B cell (primary cell): ENCODE measurements around the gene ROPN1. TPM values are rescaled to one million over a fixed set of nuclear protein-coding genes. Genes with fewer than 3 reads are reported as not detected.
"Not testable (repeated sequence)": the region's sequence is repeated elsewhere in the genome, so short reads cannot be mapped to it uniquely, and the experiment has no call there.

Experiments used
- ATAC-seq: fragments of 200-7000 bp; cut with Tn5 transposase; one replicate; pipeline ENCODE4 v1.10.0; 2021; ENCODE audit warnings: low read depth, mild to moderate bottlenecking, moderate number of reproducible peaks, moderate library complexity
- CTCF ChIA-PET: fragments of 350-600 bp; sonication (Branson Sonifier 250); formaldehyde crosslinking; loops from one replicate; lab custom pipeline; 2021; ENCODE audit warnings: antibody characterized with exemption, inconsistent platforms; lab: Charles Lee
- POLR2A ChIA-PET: fragments of 350-600 bp; sonication (Branson Sonifier 250); formaldehyde crosslinking; loops from one replicate; lab custom pipeline; 2021; ENCODE audit warnings: antibody characterized with exemption; lab: Charles Lee
- DNase-seq: peaks from one replicate; pipeline ENCODE4 v3.0.0; 2013
- H2AFZ ChIP-seq: 2 replicates; pipeline ENCODE4 v1.6.1; 2012; ENCODE audit warnings: mild to moderate bottlenecking, low read depth, low read length; ENCODE audit not compliant: insufficient read depth, poor library complexity, severe bottlenecking
- H3K27ac ChIP-seq, 2 donors: 1 replicate in 1 of 2; 2 replicates in 1 of 2; pipeline ENCODE4 v1.5.1; 2012 to 2013; ENCODE audit warnings: low read length in 2 of 2, mild to moderate bottlenecking in 2 of 2, moderate library complexity in 1 of 2
- H3K27me3 ChIP-seq, 4 experiments: fragments of 200-600 bp in 1 of 4; sonication (generic) in 1 of 4; replicated peaks in 1 of 4; 1 replicate in 2 of 4; 2 replicates in 2 of 4; pipeline versions ENCODE4 v1.6.1 to v1.7.0; 2013 to 2016; ENCODE audit warnings: low read length in 3 of 4, mild to moderate bottlenecking in 2 of 4, mixed read lengths in 1 of 4, moderate library complexity in 1 of 4; ENCODE audit not compliant: insufficient read depth in 4 of 4, control insufficient read depth in 3 of 4; ENCODE audit errors: control extremely low read depth in 1 of 4
- H3K36me3 ChIP-seq, 2 experiments: replicated peaks in 1 of 2; 1 replicate in 1 of 2; 2 replicates in 1 of 2; pipeline versions ENCODE4 v1.6.1 to v1.7.1; 2013; ENCODE audit warnings: low read length in 1 of 2; ENCODE audit not compliant: insufficient read depth in 2 of 2, control insufficient read depth in 1 of 2; ENCODE audit errors: control extremely low read depth in 1 of 2, extremely low read depth in 1 of 2
- H3K4me1 ChIP-seq, 2 donors: fragments of 200-600 bp in 1 of 2; sonication (generic) in 1 of 2; 1 replicate in 1 of 2; 2 replicates in 1 of 2; pipeline versions ENCODE4 v1.5.1 to v1.6.1; 2013 to 2017; ENCODE audit warnings: low read length in 2 of 2; ENCODE audit not compliant: control insufficient read depth in 2 of 2, insufficient read depth in 2 of 2
- H3K4me2 ChIP-seq: replicated peaks from 2 replicates; pipeline ENCODE3; 2012; ENCODE audit warnings: mild to moderate bottlenecking, low read depth, low read length; ENCODE audit not compliant: poor library complexity, severe bottlenecking
- H3K4me3 ChIP-seq, 5 experiments: fragments of 200-600 bp in 1 of 5; sonication (generic) in 1 of 5; 1 replicate in 3 of 5; 2 replicates in 2 of 5; pipeline versions ENCODE4 v1.5.1 to v1.7.0; 2011 to 2016; ENCODE audit warnings: low read length in 4 of 5, mild to moderate bottlenecking in 4 of 5, low read depth in 2 of 5, control low read depth in 1 of 5, moderate library complexity in 1 of 5; ENCODE audit not compliant: insufficient read depth in 1 of 5; ENCODE audit errors: control extremely low read depth in 1 of 5, extremely low read depth in 1 of 5
- H3K79me2 ChIP-seq: fragments of 200-600 bp; sonication (generic); one replicate; pipeline ENCODE4 v1.6.0; 2016; ENCODE audit warnings: low read length; ENCODE audit not compliant: control insufficient read depth, insufficient read depth
- H3K9ac ChIP-seq: fragments of 200-600 bp; sonication (generic); 2 replicates; pipeline ENCODE4 v1.6.1; 2017; ENCODE audit warnings: mild to moderate bottlenecking, low read length, moderate library complexity
- H3K9me3 ChIP-seq, 3 donors: one replicate each; pipeline versions ENCODE4 v1.6.1 to v1.7.1; 2013; ENCODE audit warnings: low read length in 2 of 3; ENCODE audit not compliant: control insufficient read depth in 2 of 3, insufficient read depth in 1 of 3; ENCODE audit errors: control extremely low read depth in 1 of 3
- H4K20me1 ChIP-seq: 2 replicates; pipeline ENCODE4 v1.6.0; 2012; ENCODE audit warnings: mild to moderate bottlenecking, low read length; ENCODE audit not compliant: insufficient read depth, control insufficient read depth, poor library complexity, severe bottlenecking
- H3K27ac Mint-ChIP-seq: one replicate; pipeline ENCODE4 v1.8.0; 2021; ENCODE audit warnings: mixed read lengths
- H3K27me3 Mint-ChIP-seq: one replicate; pipeline ENCODE4 v1.8.0; 2021; ENCODE audit warnings: mixed read lengths
- H3K4me1 Mint-ChIP-seq: one replicate; pipeline ENCODE4 v1.8.0; 2021; ENCODE audit warnings: mixed read lengths
- H3K4me3 Mint-ChIP-seq: one replicate; pipeline ENCODE4 v1.8.0; 2021; ENCODE audit warnings: mixed read lengths
- H3K9me3 Mint-ChIP-seq: one replicate; pipeline ENCODE4 v1.8.0; 2022; ENCODE audit warnings: mixed read lengths; ENCODE audit not compliant: insufficient read depth
- EZH2 ChIP-seq: IDR thresholded peaks from 2 replicates; pipeline ENCODE4 v1.6.1; 2012; ENCODE audit warnings: borderline replicate concordance, low read depth, mild to moderate bottlenecking, moderate library complexity, low read length; ENCODE audit not compliant: insufficient read depth, poor library complexity, severe bottlenecking
- WGBS: methylation state at CpG from one replicate; pipeline ENCODE4 v1.1.5; 2013; ENCODE audit warnings: missing lambda C conversion rate; ENCODE audit not compliant: insufficient coverage; 5-methylcytosine and 5-hydroxymethylcytosine counted together
- intact Hi-C: fragments of 100-400 bp; cut with micrococcal nuclease; formaldehyde crosslinking; loops from one replicate; pipeline ENCODE4 v1.10.0; 2022
- polyA plus RNA-seq: library from polyadenylated mRNA; depleted of rRNA; stranded (reverse); fragments of >200 nt; gene quantifications from 2 replicates; pipeline ENCODE4 v1.2.3, GENCODE V29; 2012
- total RNA-seq, 2 donors: library from RNA; stranded (reverse); fragments of 120-200 nt in 1 of 2; gene quantifications; 1 replicate in 1 of 2; 2 replicates in 1 of 2; pipeline versions ENCODE4 v1.2.3 to v1.2.4, GENCODE V29; 2013 to 2022
- TF ChIP-seq, protein P1 (sequence below): fragments of 200-600 bp; IDR thresholded peaks from one replicate; pipeline ENCODE4 v1.8.0; 2022; ENCODE audit warnings: antibody characterized with exemption, mild to moderate bottlenecking

Gene ROPN1
- total and polyA plus RNA-seq, 2 donors (not counting 1 experiment from before 2014, with no cell fraction given): not detected

DNA sequence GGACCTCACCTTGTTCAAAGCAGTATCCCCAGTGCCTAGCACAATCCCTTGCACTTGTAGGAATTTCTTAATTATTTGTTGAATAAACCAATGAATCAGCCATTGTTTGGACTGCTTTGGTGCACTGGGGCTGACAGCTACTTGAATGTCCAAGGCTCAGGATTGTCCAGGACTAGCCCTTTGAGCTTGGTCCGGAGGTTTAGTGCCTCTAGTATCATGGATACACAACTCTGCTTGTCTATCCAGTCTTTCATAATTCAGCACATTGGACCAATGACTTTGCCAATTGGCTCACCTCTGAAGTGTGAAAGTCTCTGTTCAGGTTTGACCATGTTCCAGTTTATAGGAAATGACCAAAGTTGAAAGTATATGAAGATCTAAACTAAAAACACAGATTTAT, 27.1 kb downstream of the ROPN1 start:
- H3K79me2 ChIP-seq, H3K9ac ChIP-seq, POLR2A ChIA-PET, CTCF ChIA-PET, H4K20me1 ChIP-seq, H3K27ac Mint-ChIP-seq, H3K4me3 Mint-ChIP-seq, H3K4me2 ChIP-seq, H3K27me3 ChIP-seq, H2AFZ ChIP-seq, H3K36me3 ChIP-seq, ATAC-seq, H3K9me3 Mint-ChIP-seq, H3K4me3 ChIP-seq, DNase-seq, H3K4me1 ChIP-seq, H3K27ac ChIP-seq, H3K9me3 ChIP-seq: not testable (repeated sequence)
- intact Hi-C loops: loop anchor here (5.0 kb wide), 1 partner anchor 377 kb away; the partner anchor contains the start of gene HACD2
- H3K4me1 Mint-ChIP-seq: peaks cover 15% of the 10 kb centered on the region
- WGBS: no CpG with 5 or more reads among the region's 1 CpG
- H3K27me3 Mint-ChIP-seq: peaks cover 22% of the 10 kb centered on the region

DNA sequence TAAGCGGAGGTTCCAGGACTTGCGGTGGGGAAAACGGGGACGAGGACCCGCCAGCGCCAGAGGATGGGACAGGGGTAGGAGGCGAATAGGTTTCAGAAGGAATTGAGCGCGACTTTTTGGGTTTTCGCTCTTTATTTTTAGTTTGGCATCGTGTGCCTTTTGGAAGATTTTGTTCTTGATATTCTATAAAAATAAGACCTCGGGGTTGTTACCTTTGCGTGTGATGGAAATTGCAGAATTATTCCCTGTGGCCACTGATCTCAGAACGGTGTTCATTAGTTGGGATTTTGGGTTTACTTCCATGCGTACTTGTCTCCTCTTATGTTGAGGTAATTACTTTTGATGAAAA, 30.4 kb downstream of the ROPN1 start:
- H3K4me1 Mint-ChIP-seq: peaks cover 25% of the 10 kb centered on the region
- no peak for TF ChIP-seq EZH2
- TF ChIP-seq, protein P1, sequence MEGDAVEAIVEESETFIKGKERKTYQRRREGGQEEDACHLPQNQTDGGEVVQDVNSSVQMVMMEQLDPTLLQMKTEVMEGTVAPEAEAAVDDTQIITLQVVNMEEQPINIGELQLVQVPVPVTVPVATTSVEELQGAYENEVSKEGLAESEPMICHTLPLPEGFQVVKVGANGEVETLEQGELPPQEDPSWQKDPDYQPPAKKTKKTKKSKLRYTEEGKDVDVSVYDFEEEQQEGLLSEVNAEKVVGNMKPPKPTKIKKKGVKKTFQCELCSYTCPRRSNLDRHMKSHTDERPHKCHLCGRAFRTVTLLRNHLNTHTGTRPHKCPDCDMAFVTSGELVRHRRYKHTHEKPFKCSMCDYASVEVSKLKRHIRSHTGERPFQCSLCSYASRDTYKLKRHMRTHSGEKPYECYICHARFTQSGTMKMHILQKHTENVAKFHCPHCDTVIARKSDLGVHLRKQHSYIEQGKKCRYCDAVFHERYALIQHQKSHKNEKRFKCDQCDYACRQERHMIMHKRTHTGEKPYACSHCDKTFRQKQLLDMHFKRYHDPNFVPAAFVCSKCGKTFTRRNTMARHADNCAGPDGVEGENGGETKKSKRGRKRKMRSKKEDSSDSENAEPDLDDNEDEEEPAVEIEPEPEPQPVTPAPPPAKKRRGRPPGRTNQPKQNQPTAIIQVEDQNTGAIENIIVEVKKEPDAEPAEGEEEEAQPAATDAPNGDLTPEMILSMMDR: no peak
- H3K27ac ChIP-seq: peak overlapping the region in 1 of 2 donors; percentile 78
- POLR2A ChIA-PET: interaction anchor here (0.7 kb wide), 1 partner anchor 381 kb away, joined by 3 read pairs; no protein-coding TSS in a partner anchor
- 1% methylated on average over 13 of the region's 15 CpGs for WGBS
- peak overlapping the region; percentile 92 for H2AFZ ChIP-seq
- H3K27ac Mint-ChIP-seq: peak overlapping the region; percentile 93
- peaks cover 8% of the 10 kb centered on the region for H3K27me3 Mint-ChIP-seq
- H3K79me2 ChIP-seq: peaks cover 6% of the 10 kb centered on the region
- no peaks in the 10 kb centered on the region for H3K9me3 Mint-ChIP-seq
- H3K4me1 ChIP-seq: peaks cover 0 to 10% of the 10 kb centered on the region in 2 donors
- no peaks in the 10 kb centered on the region for H3K36me3 ChIP-seq
- no peaks in the 10 kb centered on the region for H3K9me3 ChIP-seq
- intact Hi-C loops: loop anchor here (5.0 kb wide), 1 partner anchor 374 kb away; the partner anchor contains the start of gene HACD2
- ATAC-seq: no peak
- H3K4me2 ChIP-seq: peak overlapping the region; percentile 83
- H3K9ac ChIP-seq: peak overlapping the region; percentile 86
- CTCF ChIA-PET: no interaction called here
- H3K4me3 Mint-ChIP-seq: peak overlapping the region; percentile 97
- H3K4me3 ChIP-seq: peak overlapping the region; percentile 63 to 93 (median 76)
- H3K27me3 ChIP-seq: peaks cover 0 to 3% (median 0%) of the 10 kb centered on the region in 4 experiments
- DNase-seq: no peak
- no peaks in the 10 kb centered on the region for H4K20me1 ChIP-seq
